GM19467 (cell line): Measurements from ENCODE around the gene KLHL30.
A peak's percentile ranks its signal among the peaks of the same experiment; 100 is the strongest.

ENCODE experiments used
- ATAC-seq: cut with Tn5 transposase; IDR thresholded peaks from one replicate; pipeline ENCODE4 v1.9.1; 2021; ENCODE audit warnings: mild to moderate bottlenecking, moderate library complexity; ENCODE audit not compliant: unreplicated experiment

KLHL30 gene

GRCh38 chr2:238144262-238144661 lies 5.8 kb downstream of the KLHL30 start:
- ATAC-seq = no peak

GRCh38 chr2:238145046-238145445 lies 6.6 kb downstream of the KLHL30 start:
- ATAC-seq = no peak

- ATAC-seq = no peak
Measured at GRCh38 chr2:238145851-238146250, 7.4 kb downstream of the KLHL30 start.

GRCh38 chr2:238146884-238147544 lies 8.5 kb downstream of the KLHL30 start:
- no peak for ATAC-seq

- no peak for ATAC-seq
Measured at GRCh38 chr2:238148981-238149380, 10.5 kb downstream of the KLHL30 start.

- ATAC-seq = no peak
Measured at GRCh38 chr2:238149841-238150572, 11.5 kb downstream of the KLHL30 start.

GRCh38 chr2:238150686-238151085 lies 12.2 kb downstream of the KLHL30 start:
- no peak for ATAC-seq

GRCh38 chr2:238151205-238151604 lies 12.7 kb downstream of the KLHL30 start:
- no peak for ATAC-seq

GRCh38 chr2:238151628-238152235 lies 13.3 kb downstream of the KLHL30 start:
- no peak for ATAC-seq

- no peak for ATAC-seq
Measured at GRCh38 chr2:238152771-238153688, 14.6 kb downstream of the KLHL30 start.

GRCh38 chr2:238154570-238154969 lies 16.1 kb downstream of the KLHL30 start:
- ATAC-seq = no peak

GRCh38 chr2:238155051-238155760 lies 16.7 kb downstream of the KLHL30 start:
- no peak for ATAC-seq

- ATAC-seq = no peak
Measured at GRCh38 chr2:238155761-238156694, 17.6 kb downstream of the KLHL30 start.

GRCh38 chr2:238157506-238158017 lies 19.1 kb downstream of the KLHL30 start:
- ATAC-seq = no peak

- ATAC-seq = no peak
Measured at GRCh38 chr2:238158018-238158508, 19.6 kb downstream of the KLHL30 start.

- ATAC-seq = peak; percentile 48
Measured at GRCh38 chr2:238158509-238159070, 20.1 kb downstream of the KLHL30 start, which contains the start of gene ERFE. TSS of gene ERFE (plus strand) at chr2:238158970. CDS start at chr2:238159008, 38 bp downstream.

- ATAC-seq = no peak
Measured at GRCh38 chr2:238159071-238159539, 20.6 kb downstream of the KLHL30 start.

- no peak for ATAC-seq
Measured at GRCh38 chr2:238159661-238160205, 21.3 kb downstream of the KLHL30 start.
